Left ventricle myocardium superior (tissue), 1 donor: ENCODE measurements around the gene SLC4A5. TPM values are rescaled to one million over a fixed set of nuclear protein-coding genes. Genes with fewer than 3 reads are reported as not detected.
A peak's percentile ranks its signal among the peaks of the same experiment; 100 is the strongest.
"Not testable (repeated sequence)": the region's sequence is repeated elsewhere in the genome, so short reads cannot be mapped to it uniquely, and the experiment has no call there.

Source experiments
- ATAC-seq: fragments of 200-7000 bp; cut with Tn5 transposase; one replicate; pipeline ENCODE4 v1.9.1; 2020; ENCODE audit warnings: mild to moderate bottlenecking, moderate library complexity
- DNase-seq: peaks from one replicate; pipeline ENCODE4 v3.0.0-alpha.2; 2020
- intact Hi-C: fragments of 100-400 bp; cut with micrococcal nuclease; formaldehyde crosslinking; loops from one replicate; pipeline ENCODE4 v1.11.0; 2022
- total RNA-seq: library from RNA; stranded (reverse); fragmentation: NEBNext Ultra II Directional; extraction: Animal tissue kit (Norgen Biotek cat#: 25700); gene quantifications from one replicate; pipeline ENCODE4 v1.2.1, GENCODE V29; 2021
- donor health status: DM: no; HTN: yes; CAD: no; lungs with severe emphysema.

Gene SLC4A5
- total RNA-seq, 1 donor from 2014 or later = 2.2 TPM

DNA sequence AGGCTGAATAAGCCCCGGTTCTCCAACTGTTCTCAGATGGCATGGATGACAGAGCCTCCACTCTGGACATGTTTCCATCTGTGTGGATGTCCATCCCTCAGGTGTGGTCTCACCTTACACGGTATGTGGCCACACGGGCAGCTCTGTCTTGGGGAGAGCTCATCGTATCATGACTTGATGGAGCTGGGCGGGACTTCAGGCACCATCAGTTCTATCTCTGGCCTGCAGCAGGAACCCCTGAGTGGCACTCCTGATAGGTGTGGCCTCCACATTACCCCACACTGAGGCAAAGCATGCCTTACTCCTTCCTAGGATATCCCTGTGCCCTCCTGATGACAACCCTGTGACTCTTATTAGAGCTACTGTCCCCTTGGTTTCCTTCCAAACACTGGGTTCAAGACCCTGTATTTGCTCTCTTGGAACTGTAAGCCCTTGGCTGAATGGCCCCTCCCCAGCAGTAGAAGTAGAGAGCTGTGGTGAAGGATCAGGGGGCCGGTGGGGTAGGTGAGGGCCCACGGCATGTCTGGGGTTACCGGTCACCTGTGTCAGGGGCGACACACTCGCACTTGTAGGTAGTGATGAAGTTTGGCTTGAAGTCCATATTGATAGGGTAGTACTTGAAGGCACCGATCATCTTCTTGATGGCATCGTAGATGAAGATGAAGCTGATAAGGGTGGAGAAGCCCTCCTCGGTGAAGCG lies 96.6 kb downstream of the SLC4A5 start:
- ATAC-seq (no peak), DNase-seq (no peak)
- intact Hi-C loops = no loop called here

DNA sequence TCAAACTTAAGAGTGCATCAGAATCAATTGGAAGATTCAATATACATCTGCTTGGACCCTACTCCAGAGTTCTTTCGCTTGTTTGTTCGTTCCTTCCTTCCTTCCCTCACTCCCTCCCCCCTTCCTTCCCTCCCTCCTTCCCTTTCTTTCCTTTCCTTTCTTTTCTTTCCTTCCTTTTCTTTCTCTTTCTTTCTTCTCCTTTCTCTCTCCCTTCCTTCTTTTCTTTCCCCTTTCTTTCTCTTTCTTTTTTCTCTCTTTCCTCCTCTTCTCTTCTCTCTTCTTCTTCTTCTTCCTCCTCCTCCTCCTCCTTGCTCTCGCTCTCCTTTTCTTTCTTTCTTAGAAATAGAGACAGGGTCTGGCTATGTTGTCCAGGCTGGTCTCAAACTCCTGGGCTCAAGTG lies 98.9 kb downstream of the SLC4A5 start:
- intact Hi-C loops = no loop called here
- ATAC-seq = no peak
- no peak for DNase-seq

- no peak for DNase-seq
- intact Hi-C loops = no loop called here
- no peak for ATAC-seq
Measured at GRCh38 chr2:74242354-74243071, 100.7 kb downstream of the SLC4A5 start.

GRCh38 chr2:74239346-74239745 lies 103.9 kb downstream of the SLC4A5 start:
- intact Hi-C loops = no loop called here
- no peak for DNase-seq
- ATAC-seq = no peak

DNA sequence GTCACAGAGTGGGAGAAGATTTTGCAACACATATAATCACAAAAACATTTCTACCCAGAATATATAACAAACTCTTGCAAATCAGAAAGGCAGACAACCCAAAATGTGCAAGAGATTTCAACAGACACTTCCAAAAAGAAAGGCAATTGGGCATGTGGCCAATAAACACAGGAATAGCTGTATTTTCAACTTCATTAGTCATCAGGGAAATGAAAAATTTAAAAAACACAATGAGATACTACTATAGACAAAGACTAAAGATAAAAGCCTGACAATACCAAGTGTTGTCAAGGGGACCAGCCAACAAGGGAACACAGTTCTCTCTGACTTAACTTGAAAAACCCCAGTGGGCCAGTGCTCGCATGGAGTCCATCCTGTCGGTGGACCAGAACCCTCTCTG lies 104.3 kb downstream of the SLC4A5 start:
- ATAC-seq = no peak
- no peak for DNase-seq
- intact Hi-C loops = no loop called here

DNA sequence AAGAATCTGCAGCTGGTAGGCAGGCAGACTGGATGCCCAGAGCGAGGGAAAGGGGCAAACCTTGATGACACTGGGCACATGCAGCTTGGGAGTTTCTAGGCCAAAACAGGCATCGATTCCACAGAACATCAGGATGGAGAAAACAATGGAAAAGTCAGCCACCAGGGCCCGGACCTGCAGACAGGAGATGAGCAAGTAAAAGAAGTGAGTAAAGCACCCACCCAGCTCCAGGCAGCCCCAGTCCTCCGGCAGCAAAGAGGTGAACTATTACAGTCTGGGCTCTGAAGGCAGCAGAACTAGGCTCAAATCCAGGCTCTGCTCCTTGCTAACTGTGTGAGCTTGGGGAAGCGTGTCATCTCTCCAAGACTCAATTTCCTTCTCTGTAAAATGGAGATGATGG lies 108.2 kb downstream of the SLC4A5 start:
- intact Hi-C loops = no loop called here
- DNase-seq = no peak
- ATAC-seq = no peak

DNA sequence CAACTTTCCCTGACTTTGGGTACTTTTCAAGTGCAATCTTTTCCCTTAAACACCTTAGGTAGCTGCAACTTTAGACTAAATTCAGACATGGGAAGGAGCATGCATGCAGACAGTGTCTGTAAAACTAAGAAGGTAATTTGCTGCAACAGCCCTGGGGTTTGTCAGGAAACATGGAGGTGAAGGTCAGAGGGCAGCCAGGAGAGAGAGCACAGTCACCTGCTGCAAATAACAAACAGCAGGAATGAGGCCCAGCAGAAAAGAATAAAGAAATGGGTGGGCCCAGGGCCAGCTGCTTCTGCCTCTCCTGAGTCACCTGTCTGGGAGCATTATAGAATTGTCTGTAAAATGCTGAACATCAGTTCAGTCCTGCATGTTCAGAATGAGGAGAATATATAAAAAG lies 109.6 kb downstream of the SLC4A5 start:
- intact Hi-C loops = no loop called here
- DNase-seq (no peak), ATAC-seq (no peak)

GRCh38 chr2:74232426-74232825 lies 110.8 kb downstream of the SLC4A5 start:
- DNase-seq = no peak
- ATAC-seq = no peak
- intact Hi-C loops = no loop called here

- intact Hi-C loops, ATAC-seq, DNase-seq: not testable (repeated sequence)
Measured at GRCh38 chr2:74229865-74230264, 113.4 kb downstream of the SLC4A5 start.

DNA sequence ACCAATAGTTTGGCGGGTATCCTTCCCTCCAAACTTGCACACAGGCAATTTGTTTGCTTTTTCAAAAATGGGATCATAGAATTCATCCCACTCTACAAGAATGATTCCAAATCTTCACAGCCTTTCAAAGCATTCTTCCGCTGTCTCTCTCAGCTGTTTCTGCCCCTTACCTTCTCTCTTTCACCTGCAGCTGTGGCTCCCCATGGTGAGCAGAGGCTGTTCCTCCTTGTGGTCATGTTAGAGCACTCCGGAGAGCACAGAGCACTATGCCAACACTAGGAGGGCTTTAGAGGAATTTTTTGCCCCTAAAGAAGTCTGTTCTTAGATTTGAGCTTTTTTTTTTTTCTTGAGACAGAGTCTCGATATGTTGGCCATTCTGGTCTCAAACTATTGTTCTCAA lies 114.4 kb downstream of the SLC4A5 start:
- intact Hi-C loops = no loop called here
- no peak for ATAC-seq
- DNase-seq = no peak

DNA sequence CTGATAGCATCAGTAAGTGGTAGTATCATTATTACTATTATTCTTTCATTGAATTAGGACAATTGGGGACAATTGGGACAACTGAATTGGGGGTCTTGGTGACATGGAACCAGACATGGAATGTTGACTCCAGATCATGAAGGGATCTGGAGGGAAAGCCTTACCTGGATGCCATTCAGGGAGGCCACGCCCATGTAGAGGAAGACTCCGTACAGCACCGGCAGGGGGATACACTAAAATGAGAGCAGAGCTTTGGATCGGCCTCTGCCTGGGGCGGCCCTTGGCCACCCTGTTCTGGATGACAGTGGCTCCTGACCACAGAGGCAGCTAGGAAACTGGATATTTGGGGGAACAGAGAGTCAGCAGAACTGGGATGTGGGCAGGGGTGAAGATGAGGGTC lies 115.6 kb downstream of the SLC4A5 start:
- no peak for DNase-seq
- ATAC-seq = peak; percentile 40
- intact Hi-C loops = no loop called here

DNA sequence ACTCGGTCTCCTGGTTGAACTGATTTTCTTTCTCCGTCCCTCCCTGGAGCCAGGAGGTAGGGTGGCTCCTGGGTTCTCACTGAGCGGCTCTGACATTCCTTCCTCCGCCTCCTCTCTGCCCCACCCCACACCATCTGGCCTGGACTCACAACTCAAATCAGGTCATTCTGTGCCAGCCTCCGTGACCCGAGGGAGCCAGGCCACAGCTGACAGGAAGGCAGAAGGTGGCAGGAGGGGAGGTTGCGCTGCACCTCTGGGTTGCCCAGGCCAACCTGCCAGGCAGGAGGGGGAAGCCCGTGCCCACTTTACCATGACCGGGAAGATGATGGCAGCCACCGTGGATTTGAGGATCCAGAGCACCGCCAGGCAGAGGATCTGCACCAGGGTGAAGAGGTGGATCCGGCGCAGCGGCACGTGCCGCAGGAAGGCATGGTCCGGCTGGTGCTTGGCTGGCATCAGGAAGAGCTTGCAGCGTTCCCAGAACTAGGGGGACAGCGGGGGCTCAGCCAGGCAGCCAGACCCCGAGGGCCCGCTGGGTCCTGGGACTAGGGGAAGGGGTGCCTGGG lies 116.5 kb downstream of the SLC4A5 start:
- intact Hi-C loops = no loop called here
- DNase-seq (peak; percentile 72), ATAC-seq (peak; percentile 90)

DNA sequence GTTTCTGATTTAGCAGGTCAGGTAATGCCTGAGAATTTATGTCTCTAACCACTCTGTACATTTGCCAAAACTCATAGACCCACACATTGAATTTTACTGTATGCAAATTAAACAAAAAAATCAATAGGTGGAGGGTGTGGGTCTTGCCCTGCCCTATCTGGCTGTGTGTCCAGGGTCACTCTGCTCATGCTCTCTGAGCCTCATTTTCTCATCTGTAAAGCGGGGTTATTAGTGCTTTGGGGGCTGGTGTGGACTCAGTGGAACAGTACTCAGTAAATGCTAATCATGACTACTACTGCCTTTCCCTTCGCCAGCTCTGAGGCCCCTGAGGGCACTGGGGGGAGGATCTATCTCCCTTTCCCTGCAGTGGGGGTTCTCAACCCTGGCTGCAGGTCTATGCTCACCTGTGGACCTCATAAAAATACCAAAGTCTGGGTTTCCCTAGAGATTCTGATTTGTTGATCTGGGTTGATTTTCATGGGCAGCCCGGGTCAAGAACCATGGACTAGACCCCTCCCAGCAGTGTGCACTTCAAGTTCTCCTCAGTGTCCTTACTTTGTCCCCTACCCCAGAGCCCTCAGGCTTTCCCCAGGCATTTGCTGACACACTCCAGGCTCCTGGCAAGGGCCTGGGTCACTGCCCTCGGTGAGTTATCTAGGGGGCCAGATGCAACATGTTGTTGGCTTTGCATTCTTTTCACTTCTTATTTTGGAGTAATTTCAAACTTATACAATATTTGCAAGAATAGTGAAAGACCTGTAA lies 117.3 kb downstream of the SLC4A5 start:
- DNase-seq = peak; percentile 41
- intact Hi-C loops = no loop called here
- peak; percentile 74 for ATAC-seq

DNA sequence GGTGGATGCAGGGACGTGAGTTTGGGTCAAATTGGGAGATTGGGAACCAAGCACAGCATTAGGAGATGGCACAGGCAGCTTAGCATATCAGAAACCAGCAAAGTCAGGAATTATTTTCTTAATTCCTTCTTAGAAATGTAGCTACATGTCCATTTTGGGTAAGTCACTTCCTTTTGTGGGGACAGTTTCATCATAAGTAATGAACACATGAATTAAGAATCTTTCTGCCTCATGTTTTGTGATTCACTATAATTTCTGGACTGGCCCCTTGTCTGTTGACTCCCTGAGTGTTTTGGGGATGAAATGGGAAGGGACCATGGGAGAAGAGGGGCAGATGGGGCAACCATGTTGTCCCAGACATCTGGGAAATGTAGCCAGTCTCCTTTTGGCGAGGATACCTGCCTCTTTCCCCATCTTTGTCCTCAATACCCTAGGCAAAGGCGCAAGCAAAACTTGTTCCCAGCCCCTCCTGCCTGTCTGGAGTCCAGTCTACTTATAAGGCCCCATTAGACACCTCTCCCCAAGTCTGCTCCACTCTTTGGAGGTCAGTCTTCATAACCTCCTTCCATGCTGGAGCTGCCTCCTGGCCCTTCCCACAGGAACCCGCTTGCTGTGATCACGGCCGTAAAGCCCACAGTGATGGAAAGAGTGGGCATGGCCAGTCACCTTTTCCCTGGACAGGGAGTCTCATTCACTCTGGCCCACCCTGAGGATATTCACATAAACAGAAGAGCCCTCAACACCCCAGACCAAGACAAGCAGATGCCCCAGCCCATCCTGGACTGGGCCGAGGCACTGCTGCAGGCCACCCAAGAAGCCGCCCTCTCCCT lies 119.1 kb downstream of the SLC4A5 start:
- ATAC-seq = no peak
- DNase-seq = no peak
- intact Hi-C loops = no loop called here

DNA sequence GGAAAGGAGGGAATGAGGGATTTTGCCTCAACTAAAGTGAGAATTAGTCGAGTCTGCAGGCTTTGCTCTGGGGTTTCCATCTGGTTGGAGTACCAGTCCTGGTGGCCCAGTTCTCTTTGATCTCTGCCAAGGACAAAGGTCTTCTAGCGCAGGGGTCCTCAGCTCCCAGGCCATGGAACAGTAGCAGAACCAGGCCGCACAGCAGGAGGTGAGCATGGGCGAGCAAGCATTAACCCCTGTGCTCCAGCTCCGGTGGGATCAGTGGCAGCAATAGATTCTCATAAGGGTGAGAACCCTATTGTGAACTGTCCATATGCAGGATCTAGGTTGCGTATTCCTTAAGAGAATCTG lies 120.9 kb downstream of the SLC4A5 start:
- ATAC-seq = no peak
- intact Hi-C loops = no loop called here
- no peak for DNase-seq

DNA sequence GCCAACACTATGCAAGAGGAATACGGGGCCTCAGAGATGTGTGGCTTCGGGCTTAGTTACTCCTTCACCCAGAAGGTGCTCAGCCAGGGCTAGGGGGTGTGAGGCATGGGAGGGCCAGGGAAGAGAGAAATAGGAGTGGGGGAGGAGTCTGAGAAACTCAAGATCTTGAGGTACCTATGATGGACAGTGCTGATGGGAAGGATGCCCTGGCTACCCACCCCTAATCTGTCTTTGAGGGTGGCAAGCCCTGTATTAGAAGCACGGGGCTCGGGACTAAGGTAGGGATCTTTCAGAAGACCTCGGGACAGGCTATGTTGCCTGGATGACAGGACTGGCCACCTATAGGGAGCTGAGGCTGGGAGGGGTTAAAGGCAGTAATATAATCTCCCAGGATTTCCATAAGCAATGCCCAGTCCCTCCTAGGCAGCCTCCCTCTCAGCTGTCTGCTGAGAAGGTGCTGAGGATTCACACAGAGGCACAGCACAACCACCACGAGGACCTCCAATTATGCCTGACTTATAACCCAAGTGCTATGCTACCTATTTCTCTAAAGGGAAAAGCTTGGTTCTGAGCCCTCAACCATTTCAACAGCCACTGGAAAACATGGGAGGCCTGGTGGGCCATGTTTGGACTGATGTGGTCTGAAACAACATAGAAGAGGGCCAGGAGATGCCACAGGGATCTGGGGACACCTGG lies 121.5 kb downstream of the SLC4A5 start:
- intact Hi-C loops = no loop called here
- DNase-seq (no peak), ATAC-seq (no peak)

- intact Hi-C loops = no loop called here
- ATAC-seq (no peak), DNase-seq (no peak)
Measured at GRCh38 chr2:74221091-74221490, 122.1 kb downstream of the SLC4A5 start.

- intact Hi-C loops = no loop called here
- no peak for DNase-seq
- no peak for ATAC-seq
Measured at GRCh38 chr2:74219846-74220486, 123.2 kb downstream of the SLC4A5 start.
